Measurements from ENCODE around the gene DSTN. TPM values are rescaled to one million over a fixed set of nuclear protein-coding genes. Genes with fewer than 3 reads are reported as not detected.

Gene DSTN
- total RNA-seq, 4 donors from 2014 or later: 1,820 to 3,515 (median 2,996) TPM

GRCh38 chr20:17636523-17637412, 66.9 kb downstream of the DSTN start:
- no peak for TF ChIP-seq POLR2A (IDR thresholded peaks at IDR 0.05)
- TF ChIP-seq POLR2AphosphoS5 (IDR thresholded peaks at IDR 0.05): no peak
- TF ChIP-seq EP300 (IDR thresholded peaks at IDR 0.05): no peak
- TF ChIP-seq CTCF (IDR thresholded peaks at IDR 0.05): no peak
- Histone ChIP-seq H3K4me1 (peaks cover 0 to 82% (median 28%) of the 10 kb centered on the region in 3 donors), H3K27me3 (no peaks in the 10 kb centered on the region), H3K4me3 (no peak overlapping the region), H3K36me3 (peaks cover 0 to 84% of the 10 kb centered on the region in 2 donors), H3K27ac (peak overlapping the region in 2 of 4 donors; percentile 67 to 71), H3K9me3 (no peaks in the 10 kb centered on the region)
- no peak for ATAC-seq
- 82% methylated on average over 9 of the region's 24 CpGs; no CpG with 5 or more reads in 1 of the 2 donors for WGBS, 2 donors (ENCODE audit: low coverage in 1 of 2)

- 60 to 79% methylated on average over 1 to 4 of the region's 4 CpGs for WGBS, 2 donors (ENCODE audit: low coverage in 1 of 2)
- Histone ChIP-seq H3K4me3 (no peak overlapping the region), H3K36me3 (peaks cover 0 to 84% of the 10 kb centered on the region in 2 donors), H3K4me1 (peaks cover 0 to 88% (median 34%) of the 10 kb centered on the region in 3 donors), H3K27me3 (no peaks in the 10 kb centered on the region), H3K9me3 (no peaks in the 10 kb centered on the region), H3K27ac (peak overlapping the region in 2 of 4 donors; percentile 67 to 71)
- TF ChIP-seq POLR2AphosphoS5 (IDR thresholded peaks at IDR 0.05): no peak
- no peak for ATAC-seq
Observed at GRCh38 chr20:17637413-17637780, 67.5 kb downstream of the DSTN start.

GRCh38 chr20:17637985-17638640, 68.2 kb downstream of the DSTN start:
- Histone ChIP-seq H3K27me3 (no peaks in the 10 kb centered on the region), H3K9me3 (no peaks in the 10 kb centered on the region), H3K4me1 (peaks cover 3 to 96% (median 36%) of the 10 kb centered on the region in 3 donors), H3K27ac (peak overlapping the region in 2 of 4 donors; percentile 67 to 71), H3K36me3 (peaks cover 0 to 82% of the 10 kb centered on the region in 2 donors), H3K4me3 (no peak overlapping the region)
- ATAC-seq: no peak
- TF ChIP-seq CTCF (IDR thresholded peaks at IDR 0.05) (no peak), POLR2A (IDR thresholded peaks at IDR 0.05) (no peak), EP300 (IDR thresholded peaks at IDR 0.05) (no peak), POLR2AphosphoS5 (IDR thresholded peaks at IDR 0.05) (no peak)
- WGBS, 2 donors (ENCODE audit: low coverage in 1 of 2): 20 to 79% methylated on average over 2 to 7 of the region's 13 CpGs

- Histone ChIP-seq H3K27ac (peak overlapping the region in 1 of 4 donors; percentile 71), H3K36me3 (peaks cover 0 to 74% of the 10 kb centered on the region in 2 donors), H3K4me3 (no peak overlapping the region), H3K9me3 (no peaks in the 10 kb centered on the region), H3K27me3 (no peaks in the 10 kb centered on the region), H3K4me1 (peaks cover 3 to 100% (median 42%) of the 10 kb centered on the region in 3 donors)
- ATAC-seq: no peak
- 60 to 87% methylated on average over 1 to 3 of the region's 6 CpGs for WGBS, 2 donors (ENCODE audit: low coverage in 1 of 2)
- TF ChIP-seq CTCF (IDR thresholded peaks at IDR 0.05): no peak
- no peak for TF ChIP-seq EP300 (IDR thresholded peaks at IDR 0.05)
- no peak for TF ChIP-seq POLR2A (IDR thresholded peaks at IDR 0.05)
- TF ChIP-seq POLR2AphosphoS5 (IDR thresholded peaks at IDR 0.05): no peak
Observed at GRCh38 chr20:17638835-17639407, 69.0 kb downstream of the DSTN start.

Data from gastroesophageal sphincter (tissue), 4 donors.